Activated CD4-positive, alpha-beta T cell treated with anti-CD3 and anti-CD28 coated beads, Interleukin-2, amount 10 ng/mL, durations not matched to agents 7 days and 5 days (primary cell): ENCODE measurements around the gene CACNB3. TPM values are rescaled to one million over a fixed set of nuclear protein-coding genes. Genes with fewer than 3 reads are reported as not detected.

Experiments used
- CTCF ChIA-PET: fragments of 350-600 bp; sonication (Branson Sonifier 250); formaldehyde crosslinking; loops from one replicate; lab custom pipeline; 2021; ENCODE audit warnings: antibody characterized with exemption; lab: Charles Lee
- POLR2A ChIA-PET: fragments of 350-600 bp; sonication (Branson Sonifier 250); formaldehyde crosslinking; loops from one replicate; lab custom pipeline; 2021; ENCODE audit warnings: antibody characterized with exemption; lab: Charles Lee
- DNase-seq: peaks from one replicate; pipeline ENCODE4 v3.0.0-alpha.2; 2020
- H3K27ac Mint-ChIP-seq: one replicate; pipeline ENCODE4 v1.8.0; 2021; ENCODE audit warnings: mild to moderate bottlenecking, moderate library complexity, mixed read lengths
- H3K27me3 Mint-ChIP-seq: one replicate; pipeline ENCODE4 v1.8.0; 2021; ENCODE audit warnings: mixed read lengths
- H3K36me3 Mint-ChIP-seq: one replicate; pipeline ENCODE4 v1.8.0; 2021; ENCODE audit warnings: low read depth, mixed read lengths
- H3K4me1 Mint-ChIP-seq: one replicate; pipeline ENCODE4 v1.8.0; 2021; ENCODE audit warnings: mixed read lengths
- H3K4me3 Mint-ChIP-seq: one replicate; pipeline ENCODE4 v1.8.0; 2021; ENCODE audit warnings: mild to moderate bottlenecking, moderate library complexity, mixed read lengths
- H3K9me3 Mint-ChIP-seq: one replicate; pipeline ENCODE4 v1.8.0; 2021; ENCODE audit warnings: mixed read lengths
- total RNA-seq, 2 experiments: library from RNA; stranded (reverse); gene quantifications; one replicate each; pipeline ENCODE4 v1.2.3, GENCODE V29; 2021

CACNB3 gene
- total RNA-seq, 2 experiments from 2014 or later, result 14.9 to 19.9 TPM

- no peak for DNase-seq
- Mint-ChIP-seq H3K4me1 (peaks cover 5% of the 10 kb centered on the region), H3K27me3 (peaks cover 16% of the 10 kb centered on the region), H3K4me3 (no peak overlapping the region), H3K9me3 (no peaks in the 10 kb centered on the region), H3K36me3 (no peaks in the 10 kb centered on the region), H3K27ac (no peak overlapping the region)
- ChIA-PET POLR2A (no interaction called here), CTCF (interaction anchor here (0.6 to 5.8 kb wide), 18 partner anchors 10 to 515 kb away, joined by 3 to 41 read pairs (median 4); no protein-coding TSS in a partner anchor)
Measured at GRCh38 chr12:48794870-48795269, 23.4 kb upstream of the CACNB3 start.

- POLR2A ChIA-PET, result no interaction called here
- H3K4me3 Mint-ChIP-seq, result no peak overlapping the region
- H3K27ac Mint-ChIP-seq, result no peak overlapping the region
- CTCF ChIA-PET, result interaction anchor here (0.6 to 5.8 kb wide), 19 partner anchors 8 to 516 kb away, joined by 3 to 41 read pairs (median 4); no protein-coding TSS in a partner anchor
- H3K4me1 Mint-ChIP-seq, result peaks cover 5% of the 10 kb centered on the region
- peak; percentile 60 for DNase-seq
- H3K27me3 Mint-ChIP-seq, result peaks cover 9% of the 10 kb centered on the region
- no peaks in the 10 kb centered on the region for H3K9me3 Mint-ChIP-seq
- no peaks in the 10 kb centered on the region for H3K36me3 Mint-ChIP-seq
Measured at GRCh38 chr12:48795550-48796455, 22.5 kb upstream of the CACNB3 start.

- Mint-ChIP-seq H3K4me3 (no peak overlapping the region), H3K36me3 (no peaks in the 10 kb centered on the region), H3K27me3 (peaks cover 9% of the 10 kb centered on the region), H3K9me3 (no peaks in the 10 kb centered on the region), H3K27ac (no peak overlapping the region), H3K4me1 (peaks cover 5% of the 10 kb centered on the region)
- ChIA-PET POLR2A (no interaction called here), CTCF (interaction anchor here (0.8 to 5.8 kb wide), 8 partner anchors 9 to 44 kb away, joined by 3 to 41 read pairs (median 4); no protein-coding TSS in a partner anchor)
- DNase-seq, result peak; percentile 22
Measured at GRCh38 chr12:48796976-48797375, 21.3 kb upstream of the CACNB3 start.

- Mint-ChIP-seq H3K27me3 (no peaks in the 10 kb centered on the region), H3K27ac (no peak overlapping the region), H3K36me3 (no peaks in the 10 kb centered on the region), H3K4me3 (no peak overlapping the region), H3K9me3 (no peaks in the 10 kb centered on the region), H3K4me1 (peaks cover 11% of the 10 kb centered on the region)
- ChIA-PET CTCF (interaction anchor here (1.1 to 1.4 kb wide), 2 partner anchors 10 to 42 kb away, joined by 3 to 4 read pairs; no protein-coding TSS in a partner anchor), POLR2A (no interaction called here)
- DNase-seq, result no peak
Measured at GRCh38 chr12:48800457-48800856, 17.8 kb upstream of the CACNB3 start.

GRCh38 chr12:48800971-48801370 is 17.3 kb upstream of the CACNB3 start:
- Mint-ChIP-seq H3K27ac (no peak overlapping the region), H3K4me1 (peaks cover 10% of the 10 kb centered on the region), H3K36me3 (no peaks in the 10 kb centered on the region), H3K27me3 (no peaks in the 10 kb centered on the region), H3K9me3 (no peaks in the 10 kb centered on the region), H3K4me3 (no peak overlapping the region)
- CTCF ChIA-PET, result interaction anchor here (1.1 to 1.4 kb wide), 2 partner anchors 10 to 43 kb away, joined by 3 to 4 read pairs; no protein-coding TSS in a partner anchor
- POLR2A ChIA-PET, result no interaction called here
- no peak for DNase-seq

- Mint-ChIP-seq H3K36me3 (no peaks in the 10 kb centered on the region), H3K27ac (no peak overlapping the region)
- CTCF ChIA-PET, result interaction anchor here (1.7 to 2.1 kb wide), 3 partner anchors 8 to 11 kb away, joined by 5 to 8 read pairs (median 7); no protein-coding TSS in a partner anchor
Measured at GRCh38 chr12:48803675-48804074, 14.6 kb upstream of the CACNB3 start.

GRCh38 chr12:48807981-48808380 is 10.3 kb upstream of the CACNB3 start:
- ChIA-PET POLR2A (no interaction called here), CTCF (interaction anchor here (1.2 to 1.3 kb wide), 2 partner anchors 9 to 13 kb away, joined by 3 read pairs; no protein-coding TSS in a partner anchor)
- Mint-ChIP-seq H3K9me3 (no peaks in the 10 kb centered on the region), H3K27me3 (no peaks in the 10 kb centered on the region), H3K36me3 (no peaks in the 10 kb centered on the region), H3K27ac (no peak overlapping the region), H3K4me1 (peaks cover 6% of the 10 kb centered on the region), H3K4me3 (no peak overlapping the region)
- DNase-seq, result no peak

More at GRCh38 chr12:48803675-48804074, 14.6 kb upstream of the CACNB3 start:
- H3K27me3 Mint-ChIP-seq, result no peaks in the 10 kb centered on the region
- no peak for DNase-seq
- no peak overlapping the region for H3K4me3 Mint-ChIP-seq
- H3K9me3 Mint-ChIP-seq, result no peaks in the 10 kb centered on the region
- POLR2A ChIA-PET, result no interaction called here
- peaks cover 6% of the 10 kb centered on the region for H3K4me1 Mint-ChIP-seq

GRCh38 chr12:48810903-48811431 is 7.3 kb upstream of the CACNB3 start:
- Mint-ChIP-seq H3K9me3 (no peaks in the 10 kb centered on the region), H3K27ac (no peak overlapping the region), H3K4me3 (no peak overlapping the region), H3K36me3 (no peaks in the 10 kb centered on the region), H3K4me1 (peaks cover 12% of the 10 kb centered on the region), H3K27me3 (no peaks in the 10 kb centered on the region)
- ChIA-PET POLR2A (no interaction called here), CTCF (interaction anchor here (0.6 to 1.6 kb wide), 5 partner anchors 10 to 435 kb away, joined by 3 to 6 read pairs (median 4); no protein-coding TSS in a partner anchor)
- DNase-seq, result no peak

GRCh38 chr12:48811437-48812090 is 6.7 kb upstream of the CACNB3 start:
- CTCF ChIA-PET, result interaction anchor here (0.9 to 1.6 kb wide), 6 partner anchors 10 to 119 kb away, joined by 3 to 6 read pairs (median 4); no protein-coding TSS in a partner anchor
- Mint-ChIP-seq H3K36me3 (no peaks in the 10 kb centered on the region), H3K4me1 (peaks cover 18% of the 10 kb centered on the region), H3K27ac (no peak overlapping the region), H3K4me3 (no peak overlapping the region), H3K9me3 (no peaks in the 10 kb centered on the region), H3K27me3 (peaks cover 4% of the 10 kb centered on the region)
- POLR2A ChIA-PET, result no interaction called here
- DNase-seq, result no peak

GRCh38 chr12:48812389-48812788 is 5.9 kb upstream of the CACNB3 start:
- Mint-ChIP-seq H3K27ac (peak overlapping the region; percentile 2), H3K4me3 (no peak overlapping the region), H3K36me3 (no peaks in the 10 kb centered on the region), H3K4me1 (peaks cover 25% of the 10 kb centered on the region), H3K9me3 (no peaks in the 10 kb centered on the region), H3K27me3 (peaks cover 11% of the 10 kb centered on the region)
- no peak for DNase-seq
- CTCF ChIA-PET, result interaction anchor here (0.9 to 1.6 kb wide), 3 partner anchors 11 to 118 kb away, joined by 3 to 4 read pairs (median 3); no protein-coding TSS in a partner anchor
- POLR2A ChIA-PET, result no interaction called here

GRCh38 chr12:48813465-48814261 is 4.6 kb upstream of the CACNB3 start:
- no peak for DNase-seq
- Mint-ChIP-seq H3K4me1 (peaks cover 32% of the 10 kb centered on the region), H3K9me3 (no peaks in the 10 kb centered on the region), H3K36me3 (no peaks in the 10 kb centered on the region), H3K4me3 (peak overlapping the region; percentile 84), H3K27me3 (peaks cover 17% of the 10 kb centered on the region), H3K27ac (peak overlapping the region; percentile 46)
- POLR2A ChIA-PET, result no interaction called here
- CTCF ChIA-PET, result interaction anchor here (0.6 to 5.3 kb wide), 17 partner anchors 9 to 156 kb away, joined by 3 to 28 read pairs (median 5); partner anchors contain the start of genes DDX23 and KANSL2
